Thoracic aorta (tissue), 2 donors: ENCODE results near the gene SRP9. TPM values are rescaled to one million over a fixed set of nuclear protein-coding genes. Genes with fewer than 3 reads are reported as not detected.
A peak's percentile ranks its signal among the peaks of the same experiment; 100 is the strongest.

Source experiments
- ATAC-seq: fragments of 150-250 bp; one replicate; pipeline ENCODE4 v1.8.0; 2017; ENCODE audit warnings: low read depth; ENCODE audit not compliant: insufficient number of reproducible peaks, low FRiP score
- DNase-seq: peaks from one replicate; pipeline ENCODE4 v3.0.0-alpha.2; 2020; ENCODE audit warnings: low spot score
- H3K27ac ChIP-seq, 2 donors: fragments of 200-600 bp; sonication (generic); 1 replicate in 1 of 2; 2 replicates in 1 of 2; pipeline ENCODE4 v1.5.1; 2016; ENCODE audit warnings: mild to moderate bottlenecking in 2 of 2, moderate library complexity in 2 of 2
- H3K27me3 ChIP-seq: fragments of 200-600 bp; sonication (generic); replicated peaks from 2 replicates; pipeline ENCODE4 v1.6.0; 2016; ENCODE audit warnings: mild to moderate bottlenecking; ENCODE audit not compliant: insufficient read depth
- H3K36me3 ChIP-seq: fragments of 200-600 bp; sonication (generic); one replicate; pipeline ENCODE4 v1.5.1; 2016
- H3K4me1 ChIP-seq, 2 donors: fragments of 200-600 bp; sonication (generic); 1 replicate in 1 of 2; 2 replicates in 1 of 2; pipeline versions ENCODE4 v1.5.1 to v1.6.0; 2016; ENCODE audit warnings: low read depth in 2 of 2, mild to moderate bottlenecking in 1 of 2; ENCODE audit not compliant: control insufficient read depth in 1 of 2
- H3K4me3 ChIP-seq: fragments of 200-600 bp; sonication (generic); 2 replicates; pipeline ENCODE4 v1.5.1; 2016; ENCODE audit warnings: mild to moderate bottlenecking
- H3K9me3 ChIP-seq: fragments of 200-600 bp; sonication (generic); 2 replicates; pipeline ENCODE4 v1.5.1; 2016
- total RNA-seq, 2 donors: library from RNA; depleted of rRNA; stranded (reverse); fragments of >200 nt; gene quantifications; one replicate each; pipeline versions ENCODE4 v1.1.0 to v1.2.3, GENCODE V29; 2016
- TF ChIP-seq, protein P1 (sequence below): fragments of 200-600 bp; sonication (generic); IDR thresholded peaks from one replicate; pipeline ENCODE4 v1.5.1; 2019; ENCODE audit warnings: antibody characterized with exemption

SRP9 gene
- total RNA-seq, 2 donors from 2014 or later, result 130 to 131 TPM

DNA sequence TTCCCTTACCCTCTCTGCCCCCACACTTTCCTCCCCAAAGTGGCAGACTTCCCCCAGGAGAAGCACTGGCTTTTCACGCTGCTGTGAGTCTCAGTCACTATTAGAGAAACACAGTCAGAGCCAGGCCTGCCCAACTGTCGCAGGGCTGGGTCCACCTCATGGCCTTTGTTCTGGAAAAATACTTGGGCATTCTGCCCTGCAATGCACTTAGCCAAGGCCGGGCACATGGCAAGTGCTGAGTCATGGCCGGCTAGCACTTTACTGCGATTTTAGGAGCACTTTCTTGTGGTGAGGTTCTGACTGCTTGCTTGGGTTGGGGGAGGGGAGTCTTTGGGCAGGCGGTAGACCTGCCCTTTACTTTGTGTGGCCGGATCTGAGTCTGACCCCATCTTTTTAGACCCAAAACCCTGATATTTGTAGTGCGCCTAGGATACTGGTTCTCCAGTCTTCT is 40.0 kb downstream of the SRP9 start:
- H3K4me3 ChIP-seq, result peak overlapping the region; percentile 44
- TF ChIP-seq, protein P1, sequence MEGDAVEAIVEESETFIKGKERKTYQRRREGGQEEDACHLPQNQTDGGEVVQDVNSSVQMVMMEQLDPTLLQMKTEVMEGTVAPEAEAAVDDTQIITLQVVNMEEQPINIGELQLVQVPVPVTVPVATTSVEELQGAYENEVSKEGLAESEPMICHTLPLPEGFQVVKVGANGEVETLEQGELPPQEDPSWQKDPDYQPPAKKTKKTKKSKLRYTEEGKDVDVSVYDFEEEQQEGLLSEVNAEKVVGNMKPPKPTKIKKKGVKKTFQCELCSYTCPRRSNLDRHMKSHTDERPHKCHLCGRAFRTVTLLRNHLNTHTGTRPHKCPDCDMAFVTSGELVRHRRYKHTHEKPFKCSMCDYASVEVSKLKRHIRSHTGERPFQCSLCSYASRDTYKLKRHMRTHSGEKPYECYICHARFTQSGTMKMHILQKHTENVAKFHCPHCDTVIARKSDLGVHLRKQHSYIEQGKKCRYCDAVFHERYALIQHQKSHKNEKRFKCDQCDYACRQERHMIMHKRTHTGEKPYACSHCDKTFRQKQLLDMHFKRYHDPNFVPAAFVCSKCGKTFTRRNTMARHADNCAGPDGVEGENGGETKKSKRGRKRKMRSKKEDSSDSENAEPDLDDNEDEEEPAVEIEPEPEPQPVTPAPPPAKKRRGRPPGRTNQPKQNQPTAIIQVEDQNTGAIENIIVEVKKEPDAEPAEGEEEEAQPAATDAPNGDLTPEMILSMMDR, result no peak
- no peaks in the 10 kb centered on the region for H3K9me3 ChIP-seq

GRCh38 chr1:225818229-225818628 is 40.6 kb downstream of the SRP9 start:
- DNase-seq (no peak), ATAC-seq (no peak)
- TF ChIP-seq, protein P1, result no peak
- peaks cover 50 to 94% of the 10 kb centered on the region in 2 donors for H3K4me1 ChIP-seq
- H3K36me3 ChIP-seq, result no peaks in the 10 kb centered on the region
- no peaks in the 10 kb centered on the region for H3K9me3 ChIP-seq
- H3K27me3 ChIP-seq, result no peaks in the 10 kb centered on the region
- H3K4me3 ChIP-seq, result no peak overlapping the region
- peak overlapping the region; percentile 97 for H3K27ac ChIP-seq

More for the DNA sequence above, 40.0 kb downstream of the SRP9 start:
- H3K4me1 ChIP-seq, result peaks cover 53 to 94% of the 10 kb centered on the region in 2 donors
- no peaks in the 10 kb centered on the region for H3K36me3 ChIP-seq
- ATAC-seq (peak; percentile 92), DNase-seq (peak; percentile 87)
- no peaks in the 10 kb centered on the region for H3K27me3 ChIP-seq
- peak overlapping the region; percentile 97 for H3K27ac ChIP-seq

GRCh38 chr1:225819346-225820192 is 41.9 kb downstream of the SRP9 start:
- H3K36me3 ChIP-seq, result no peaks in the 10 kb centered on the region
- H3K9me3 ChIP-seq, result no peaks in the 10 kb centered on the region
- H3K27me3 ChIP-seq, result no peaks in the 10 kb centered on the region
- TF ChIP-seq, protein P1, result no peak
- ATAC-seq (no peak), DNase-seq (no peak)
- no peak overlapping the region for H3K4me3 ChIP-seq
- peak overlapping the region; percentile 50 to 76 for H3K27ac ChIP-seq
- peaks cover 41 to 93% of the 10 kb centered on the region in 2 donors for H3K4me1 ChIP-seq

GRCh38 chr1:225820522-225821120 is 43.0 kb downstream of the SRP9 start:
- Histone ChIP-seq H3K27ac (peak overlapping the region in 1 of 2 donors; percentile 76), H3K4me1 (peaks cover 40 to 93% of the 10 kb centered on the region in 2 donors), H3K4me3 (no peak overlapping the region), H3K9me3 (no peaks in the 10 kb centered on the region), H3K36me3 (no peaks in the 10 kb centered on the region), H3K27me3 (no peaks in the 10 kb centered on the region)
- ATAC-seq (no peak), DNase-seq (no peak)
- TF ChIP-seq, protein P1, result no peak

GRCh38 chr1:225822655-225823403 is 45.2 kb downstream of the SRP9 start:
- H3K9me3 ChIP-seq, result no peaks in the 10 kb centered on the region
- ATAC-seq, result no peak
- H3K36me3 ChIP-seq, result no peaks in the 10 kb centered on the region
- H3K27ac ChIP-seq, result no peak overlapping the region
- DNase-seq, result no peak
- H3K27me3 ChIP-seq, result no peaks in the 10 kb centered on the region
- TF ChIP-seq, protein P1, result no peak
- H3K4me1 ChIP-seq, result peaks cover 23 to 82% of the 10 kb centered on the region in 2 donors
- no peak overlapping the region for H3K4me3 ChIP-seq
